HG02840 (cell line): ENCODE measurements around the gene PSMD2.

Experiments
- ATAC-seq: cut with Tn5 transposase; IDR thresholded peaks from one replicate; pipeline ENCODE4 v1.9.1; 2021; ENCODE audit warnings: mild to moderate bottlenecking, moderate library complexity, moderate number of reproducible peaks; ENCODE audit not compliant: unreplicated experiment, low FRiP score

Gene PSMD2

DNA sequence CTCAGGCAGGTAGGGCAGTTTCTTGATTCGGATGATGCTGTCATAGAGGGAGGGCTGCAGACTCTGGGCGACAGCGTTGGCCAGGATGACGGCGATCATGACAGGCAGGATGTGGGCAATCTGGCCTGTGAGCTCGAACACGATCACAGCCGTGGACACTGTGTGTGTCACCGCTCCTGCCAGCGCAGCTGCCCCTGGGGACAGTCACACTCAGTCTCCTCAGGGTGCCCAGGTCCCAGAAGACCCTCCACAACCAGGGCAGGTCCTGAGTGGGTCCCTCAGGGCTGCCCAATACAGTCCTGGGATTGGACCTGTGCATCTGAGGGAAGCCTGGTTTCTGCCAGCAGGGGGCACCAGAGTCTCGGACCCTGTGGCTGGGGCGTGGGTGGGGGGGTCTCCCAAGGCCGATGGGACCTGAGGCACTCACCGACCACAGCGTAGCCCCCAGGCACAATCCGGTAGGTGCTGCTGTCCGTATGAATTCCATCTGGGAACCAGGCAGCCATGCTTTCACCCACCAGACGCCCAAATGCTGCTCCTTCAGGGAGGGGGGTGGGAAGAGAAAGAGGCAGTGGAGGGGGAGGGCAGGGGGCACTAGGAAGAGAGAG lies 55.2 kb downstream of the PSMD2 start:
- ATAC-seq: no peak

DNA sequence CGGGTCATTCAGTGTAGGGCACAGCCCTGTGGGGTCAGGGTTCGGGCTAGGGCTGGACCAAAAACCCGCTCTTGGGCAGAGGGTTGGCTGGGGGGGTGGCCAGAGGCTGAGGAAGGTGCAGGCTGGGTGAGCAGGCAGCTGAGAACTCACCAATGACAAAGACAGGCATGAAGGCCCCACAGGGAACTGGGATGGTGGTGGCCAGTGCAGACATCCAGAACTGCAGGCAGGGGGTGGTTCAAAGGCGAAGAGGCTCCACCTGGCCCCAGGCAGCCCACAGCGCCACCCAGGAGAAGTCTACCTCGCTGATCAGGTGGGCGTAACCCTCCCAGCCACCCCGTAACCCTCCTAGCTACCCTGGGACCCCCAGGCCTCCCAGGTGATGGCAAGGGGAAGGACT lies 55.7 kb downstream of the PSMD2 start:
- ATAC-seq: no peak

DNA sequence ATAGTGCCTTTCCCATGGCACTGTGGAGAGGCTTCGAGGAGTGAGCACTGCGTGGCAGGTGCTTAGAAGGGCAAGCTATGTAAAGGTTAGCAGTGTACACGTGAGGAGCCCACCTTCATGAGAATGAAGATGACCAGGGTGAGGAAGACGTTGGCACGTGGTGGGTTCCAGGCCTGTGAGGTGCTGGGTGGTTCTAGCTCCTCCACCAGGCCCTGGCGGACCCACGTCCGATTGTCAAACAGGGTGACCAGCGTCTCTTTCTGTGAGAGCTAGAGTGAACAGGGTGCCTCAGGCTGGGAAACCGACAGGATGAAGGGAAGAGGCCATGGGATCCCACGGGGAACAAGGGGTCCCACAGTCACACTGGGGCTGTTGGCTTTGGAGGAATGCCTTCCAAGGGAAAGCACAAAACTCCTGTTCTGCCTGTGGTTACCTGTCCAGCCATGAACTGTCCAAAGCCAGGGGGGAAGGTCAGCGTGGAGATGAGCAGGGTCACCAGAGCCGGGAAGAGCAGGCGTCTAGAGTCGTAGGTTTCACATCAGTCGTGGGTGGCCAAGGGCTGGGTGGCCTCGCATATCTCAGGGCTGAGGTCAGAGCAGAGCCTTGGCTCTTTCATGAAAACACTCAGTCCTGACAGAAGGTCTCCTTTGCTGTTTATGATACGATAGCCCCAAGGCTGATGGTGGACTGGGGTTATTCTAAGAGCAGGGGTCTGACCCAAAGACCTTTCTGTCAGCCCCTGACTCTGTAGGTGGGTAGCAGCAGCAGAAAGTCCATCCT lies 56.4 kb downstream of the PSMD2 start:
- ATAC-seq: no peak

DNA sequence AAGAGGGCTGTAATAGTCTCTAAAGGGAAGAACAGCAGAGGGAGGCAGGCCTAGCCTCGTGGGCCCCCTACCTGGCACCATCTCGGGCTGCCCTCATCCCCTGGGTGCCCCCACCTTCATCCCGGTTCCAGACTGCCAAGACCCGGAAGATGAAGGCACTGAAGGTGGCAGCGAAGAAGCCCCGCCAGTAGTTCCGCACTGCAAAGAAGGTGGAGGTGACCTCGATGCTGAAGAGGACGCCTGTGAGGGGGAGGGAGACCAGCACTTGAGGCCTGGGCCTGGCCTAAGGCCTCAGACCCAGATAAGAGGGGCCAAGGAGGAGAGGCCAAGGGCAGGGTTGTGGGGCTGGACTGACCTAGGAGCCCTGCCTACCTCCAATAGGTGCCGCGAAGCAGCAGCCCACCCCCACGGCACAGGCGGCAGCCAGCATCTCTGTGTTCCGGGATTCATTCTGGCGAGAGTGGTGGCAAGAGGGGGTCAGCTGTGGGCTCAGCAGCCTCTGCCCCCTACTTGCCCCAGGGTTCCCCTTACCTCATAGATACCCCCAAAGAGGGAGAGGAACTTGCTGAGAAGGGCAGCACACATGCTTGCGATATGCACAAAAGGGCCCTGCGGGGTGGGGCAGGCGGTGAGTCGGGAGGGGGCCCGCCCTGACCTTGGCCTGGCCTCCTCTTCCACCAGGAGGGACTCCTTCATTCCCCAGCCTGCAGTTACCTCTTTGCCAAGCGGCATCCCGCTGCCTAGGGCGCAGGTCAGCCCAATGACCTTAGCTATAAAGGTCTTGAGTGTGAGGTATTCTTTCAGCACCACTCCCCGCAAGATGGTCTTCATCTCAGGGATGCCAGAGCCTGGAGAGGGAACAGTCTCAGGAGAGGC lies 58.4 kb downstream of the PSMD2 start:
- ATAC-seq: no peak

DNA sequence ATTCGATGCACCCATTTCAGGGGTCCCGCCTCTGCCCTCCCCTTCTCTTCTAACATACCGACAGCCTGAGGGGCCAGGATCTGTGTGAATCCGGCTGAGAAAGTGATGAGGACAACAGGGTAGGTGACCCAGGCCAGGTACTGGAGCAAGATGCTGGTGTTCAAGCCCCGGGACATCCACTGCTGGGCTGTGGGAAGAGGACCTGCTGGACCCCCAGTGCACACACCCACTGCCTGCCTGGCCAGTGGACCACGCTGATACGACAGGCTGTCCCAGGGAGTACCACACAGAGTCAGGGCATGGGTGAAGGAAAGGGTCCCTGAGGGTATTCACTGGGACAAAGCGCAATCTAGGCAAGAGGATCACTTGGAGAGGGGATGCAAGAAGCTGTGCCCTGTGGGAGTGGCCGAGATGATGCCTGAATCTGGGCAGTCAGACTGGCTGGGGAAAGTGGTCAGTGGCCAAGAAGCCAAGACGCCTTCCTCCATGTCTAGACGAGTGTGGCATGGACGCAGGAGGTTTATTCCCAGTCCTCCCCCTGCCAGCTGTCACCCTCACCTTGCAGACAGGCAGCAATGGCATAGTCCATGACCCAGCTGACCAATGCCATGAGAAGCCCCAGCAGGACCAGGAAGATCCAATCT lies 59.2 kb downstream of the PSMD2 start:
- no peak for ATAC-seq
